OCI-LY3 (cell line): Measurements from ENCODE around the gene CACNA2D1.

Experiments used
- H2AFZ ChIP-seq: fragments of 200-600, 300-600 bp; shearing (Covaris generic); 2 replicates; pipeline ENCODE4 v1.6.0; 2014; ENCODE audit warnings: antibody characterized with exemption, low read depth, low read length
- H3K27ac ChIP-seq: fragments of 200-600, 300-600 bp; sonication (generic); 2 replicates; pipeline ENCODE4 v1.5.1; 2014; ENCODE audit warnings: mild to moderate bottlenecking, low read length, moderate library complexity, mixed read lengths
- H3K27me3 ChIP-seq: fragments of 200-600, 300-600 bp; sonication (generic); 2 replicates; pipeline ENCODE4 v1.6.1; 2014; ENCODE audit warnings: low read depth, low read length, mixed read lengths
- H3K36me3 ChIP-seq: fragments of 200-600, 300-600 bp; sonication (generic); replicated peaks from 2 replicates; pipeline ENCODE3; 2014; ENCODE audit warnings: low read depth, low read length, mixed read lengths
- H3K4me1 ChIP-seq: fragments of 300-600, 200-600 bp; sonication (generic); 2 replicates; pipeline ENCODE4 v1.6.1; 2014; ENCODE audit warnings: low read length, mixed read lengths
- H3K4me2 ChIP-seq: fragments of 200-600, 300-600 bp; sonication (generic); 2 replicates; pipeline ENCODE4 v1.6.1; 2014; ENCODE audit warnings: low read length, mixed read lengths
- H3K4me3 ChIP-seq: fragments of 300-600, 200-600 bp; sonication (generic); 2 replicates; pipeline ENCODE4 v1.5.1; 2014; ENCODE audit warnings: antibody characterized with exemption, mild to moderate bottlenecking, low read length, moderate library complexity
- H3K79me2 ChIP-seq: fragments of 300-600, 200-600 bp; shearing (Covaris generic); 2 replicates; pipeline ENCODE4 v1.6.1; 2014; ENCODE audit warnings: mild to moderate bottlenecking, low read length, mixed read lengths
- H3K9ac ChIP-seq: fragments of 300-600, 200-600 bp; shearing (Covaris generic); 2 replicates; pipeline ENCODE4 v1.6.0; 2014; ENCODE audit warnings: mild to moderate bottlenecking, low read length, moderate library complexity
- H3K9me3 ChIP-seq: fragments of 200-600, 300-600 bp; shearing (Covaris generic); 2 replicates; pipeline ENCODE4 v1.6.1; 2014; ENCODE audit warnings: low read length, mixed read lengths; ENCODE audit not compliant: insufficient read depth
- H4K20me1 ChIP-seq: fragments of 200-600, 300-600 bp; sonication (generic); 2 replicates; pipeline ENCODE4 v1.6.1; 2016; ENCODE audit warnings: low read length, mixed read lengths; ENCODE audit not compliant: insufficient read depth
- EZH2phosphoT487 ChIP-seq: fragments of 200-600 bp; shearing (Covaris generic); IDR thresholded peaks from 2 replicates; pipeline ENCODE4 v1.6.1; 2018; ENCODE audit warnings: antibody characterized with exemption, mixed run types, low read depth
- TF ChIP-seq, protein P1 (sequence below): fragments of 200-600, 300-600 bp; sonication (generic); IDR thresholded peaks from 2 replicates; pipeline ENCODE4 v1.5.1; 2014; ENCODE audit warnings: antibody characterized with exemption, low read length, low read depth

CACNA2D1 gene

GRCh38 chr7:82010416-82010815 is 433.2 kb downstream of the CACNA2D1 start:
- Histone ChIP-seq H3K9ac (no peak overlapping the region), H3K4me3 (no peak overlapping the region), H3K79me2 (no peaks in the 10 kb centered on the region), H3K9me3 (no peaks in the 10 kb centered on the region), H3K36me3 (no peaks in the 10 kb centered on the region), H3K27me3 (no peaks in the 10 kb centered on the region), H3K27ac (no peak overlapping the region), H4K20me1 (no peaks in the 10 kb centered on the region), H2AFZ (no peak overlapping the region), H3K4me2 (no peak overlapping the region), H3K4me1 (no peaks in the 10 kb centered on the region)
- TF ChIP-seq, protein P1, sequence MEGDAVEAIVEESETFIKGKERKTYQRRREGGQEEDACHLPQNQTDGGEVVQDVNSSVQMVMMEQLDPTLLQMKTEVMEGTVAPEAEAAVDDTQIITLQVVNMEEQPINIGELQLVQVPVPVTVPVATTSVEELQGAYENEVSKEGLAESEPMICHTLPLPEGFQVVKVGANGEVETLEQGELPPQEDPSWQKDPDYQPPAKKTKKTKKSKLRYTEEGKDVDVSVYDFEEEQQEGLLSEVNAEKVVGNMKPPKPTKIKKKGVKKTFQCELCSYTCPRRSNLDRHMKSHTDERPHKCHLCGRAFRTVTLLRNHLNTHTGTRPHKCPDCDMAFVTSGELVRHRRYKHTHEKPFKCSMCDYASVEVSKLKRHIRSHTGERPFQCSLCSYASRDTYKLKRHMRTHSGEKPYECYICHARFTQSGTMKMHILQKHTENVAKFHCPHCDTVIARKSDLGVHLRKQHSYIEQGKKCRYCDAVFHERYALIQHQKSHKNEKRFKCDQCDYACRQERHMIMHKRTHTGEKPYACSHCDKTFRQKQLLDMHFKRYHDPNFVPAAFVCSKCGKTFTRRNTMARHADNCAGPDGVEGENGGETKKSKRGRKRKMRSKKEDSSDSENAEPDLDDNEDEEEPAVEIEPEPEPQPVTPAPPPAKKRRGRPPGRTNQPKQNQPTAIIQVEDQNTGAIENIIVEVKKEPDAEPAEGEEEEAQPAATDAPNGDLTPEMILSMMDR, result no peak
- no peak for TF ChIP-seq EZH2phosphoT487

- H3K27ac ChIP-seq, result no peak overlapping the region
- TF ChIP-seq, protein P1, result no peak
- no peak for TF ChIP-seq EZH2phosphoT487
Observed at GRCh38 chr7:82007315-82007714, 436.3 kb downstream of the CACNA2D1 start.

GRCh38 chr7:82005056-82005455 is 438.5 kb downstream of the CACNA2D1 start:
- no peaks in the 10 kb centered on the region for H3K27me3 ChIP-seq
- no peak overlapping the region for H3K4me2 ChIP-seq
- TF ChIP-seq EZH2phosphoT487, result no peak
- TF ChIP-seq, protein P1, result no peak
- no peak overlapping the region for H2AFZ ChIP-seq
- no peak overlapping the region for H3K9ac ChIP-seq
- H3K27ac ChIP-seq, result no peak overlapping the region
- H4K20me1 ChIP-seq, result no peaks in the 10 kb centered on the region
- H3K79me2 ChIP-seq, result no peaks in the 10 kb centered on the region
- no peaks in the 10 kb centered on the region for H3K9me3 ChIP-seq
- no peaks in the 10 kb centered on the region for H3K36me3 ChIP-seq
- H3K4me1 ChIP-seq, result no peaks in the 10 kb centered on the region
- H3K4me3 ChIP-seq, result no peak overlapping the region

More at GRCh38 chr7:82007315-82007714, 436.3 kb downstream of the CACNA2D1 start:
- H3K9me3 ChIP-seq, result no peaks in the 10 kb centered on the region
- H3K9ac ChIP-seq, result no peak overlapping the region
- H3K4me1 ChIP-seq, result no peaks in the 10 kb centered on the region
- no peak overlapping the region for H3K4me2 ChIP-seq
- H4K20me1 ChIP-seq, result no peaks in the 10 kb centered on the region
- H3K79me2 ChIP-seq, result no peaks in the 10 kb centered on the region
- no peak overlapping the region for H3K4me3 ChIP-seq
- no peak overlapping the region for H2AFZ ChIP-seq
- H3K36me3 ChIP-seq, result no peaks in the 10 kb centered on the region
- no peaks in the 10 kb centered on the region for H3K27me3 ChIP-seq

DNA sequence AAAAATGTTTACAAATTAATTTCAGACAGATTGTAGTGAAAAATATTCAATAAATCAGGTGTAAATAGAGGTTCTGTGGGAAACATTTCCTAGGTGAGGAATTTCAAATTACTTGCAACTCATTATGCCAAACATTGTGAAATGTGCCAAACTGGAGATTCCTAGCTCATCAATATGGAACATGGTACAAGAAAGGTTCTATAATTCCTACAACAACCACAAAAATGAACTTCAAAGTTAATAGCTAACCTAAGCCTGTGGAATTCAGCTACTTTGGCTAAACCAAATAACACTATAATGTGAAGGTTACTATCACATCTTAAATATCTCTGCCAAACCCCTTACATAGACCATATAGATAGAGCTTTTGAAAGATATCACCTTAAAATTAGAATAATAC is 450.4 kb downstream of the CACNA2D1 start:
- H2AFZ ChIP-seq, result no peak overlapping the region
- H4K20me1 ChIP-seq, result no peaks in the 10 kb centered on the region
- no peak overlapping the region for H3K4me2 ChIP-seq
- H3K27me3 ChIP-seq, result no peaks in the 10 kb centered on the region
- H3K9me3 ChIP-seq, result no peaks in the 10 kb centered on the region
- H3K4me3 ChIP-seq, result no peak overlapping the region
- H3K36me3 ChIP-seq, result no peaks in the 10 kb centered on the region
- TF ChIP-seq EZH2phosphoT487, result no peak
- TF ChIP-seq, protein P1, result no peak
- no peak overlapping the region for H3K27ac ChIP-seq
- no peak overlapping the region for H3K9ac ChIP-seq
- H3K79me2 ChIP-seq, result no peaks in the 10 kb centered on the region
- no peaks in the 10 kb centered on the region for H3K4me1 ChIP-seq
